ENCODE data around the gene PSMD14.
A peak's percentile ranks its signal among the peaks of the same experiment; 100 is the strongest.
"Not testable (repeated sequence)": the region's sequence is repeated elsewhere in the genome, so short reads cannot be mapped to it uniquely, and the experiment has no call there.

The PSMD14 gene

DNA sequence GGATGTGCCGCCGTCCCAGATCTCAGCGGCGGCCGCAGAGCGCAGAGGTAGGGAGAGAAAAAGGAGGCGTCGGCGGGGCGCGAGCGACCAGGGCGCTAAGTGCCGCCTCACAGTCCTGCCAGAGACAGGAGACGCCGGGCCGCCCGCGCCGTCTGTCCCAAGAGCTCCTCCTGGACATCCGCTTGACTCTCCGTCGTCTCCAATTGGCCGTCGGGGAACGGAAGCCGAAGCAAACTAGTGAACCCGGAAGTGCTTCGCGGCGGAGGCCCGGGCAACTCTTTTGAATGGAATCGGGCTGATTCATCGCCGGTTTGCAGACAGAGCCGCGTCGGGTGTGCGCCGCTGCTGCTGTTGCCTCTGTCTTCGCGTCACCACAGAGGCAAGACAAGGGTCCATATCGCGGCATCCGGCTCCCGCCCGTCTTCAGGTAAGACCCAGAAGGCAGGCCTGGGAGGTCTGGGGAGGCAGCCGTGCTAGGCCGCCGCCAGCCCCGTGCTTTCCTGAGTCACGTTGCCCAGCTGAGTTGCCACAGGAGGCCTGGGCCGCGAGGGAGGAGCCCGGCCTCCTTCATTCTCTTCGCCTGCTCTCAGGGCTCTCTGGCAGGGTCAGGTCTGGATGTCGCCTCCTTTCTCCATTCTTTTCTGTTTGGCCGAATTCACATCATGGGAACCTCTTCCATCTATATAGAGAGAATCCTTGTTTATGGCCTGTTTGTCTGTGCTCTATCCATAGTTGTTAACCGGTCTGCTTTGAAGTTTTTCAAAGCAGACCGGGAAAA is at the start of gene PSMD14:
Gene PSMD14, plus strand, starts transcription at position 248 of the 778 bp plus-strand sequence. CDS start 10,401 bp downstream, outside the sequence.
- peak; percentile 94 for DNase-seq (ENCODE audit: low read depth)

DNA sequence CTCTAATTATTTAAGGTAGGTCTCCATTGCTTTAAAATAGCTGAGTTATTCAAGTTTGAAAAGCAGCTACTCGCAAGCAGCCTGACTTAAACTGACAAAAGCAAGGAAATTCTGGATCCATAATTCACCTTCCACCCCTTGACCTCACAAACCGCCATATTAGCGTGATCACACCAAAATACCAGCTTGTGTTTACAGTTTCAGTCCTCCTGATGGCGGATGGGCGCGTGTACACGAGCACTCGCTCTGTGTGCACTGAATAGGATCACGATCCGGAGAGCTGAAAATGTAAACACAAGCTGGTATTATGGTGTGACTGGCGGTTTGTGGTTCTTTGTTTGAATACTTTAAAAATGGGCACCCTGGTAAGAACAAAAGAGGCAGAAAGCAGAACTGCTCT is 42.4 kb upstream of the PSMD14 start:
- no peak for DNase-seq (ENCODE audit: low read depth)

DNA sequence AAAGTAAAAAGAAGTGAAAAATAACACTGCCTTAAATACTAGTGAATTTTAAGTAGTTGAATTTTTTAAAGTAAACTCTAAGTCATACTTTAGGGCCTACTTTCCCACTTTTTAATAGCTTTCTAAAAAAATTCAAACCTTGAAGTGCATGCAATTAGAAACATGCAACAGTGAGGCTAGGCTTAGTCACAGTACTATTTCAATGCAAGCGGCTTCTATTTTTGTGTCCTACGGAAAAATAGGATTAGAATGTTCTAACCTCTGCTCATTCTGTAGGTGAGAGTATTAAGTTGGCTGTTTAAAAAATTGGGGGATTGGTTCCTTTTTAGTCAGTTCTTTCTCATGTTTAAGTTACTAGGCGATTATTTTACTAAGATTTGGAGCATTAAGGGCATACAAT is 39.1 kb upstream of the PSMD14 start:
- no peak for DNase-seq (ENCODE audit: low read depth)

DNA sequence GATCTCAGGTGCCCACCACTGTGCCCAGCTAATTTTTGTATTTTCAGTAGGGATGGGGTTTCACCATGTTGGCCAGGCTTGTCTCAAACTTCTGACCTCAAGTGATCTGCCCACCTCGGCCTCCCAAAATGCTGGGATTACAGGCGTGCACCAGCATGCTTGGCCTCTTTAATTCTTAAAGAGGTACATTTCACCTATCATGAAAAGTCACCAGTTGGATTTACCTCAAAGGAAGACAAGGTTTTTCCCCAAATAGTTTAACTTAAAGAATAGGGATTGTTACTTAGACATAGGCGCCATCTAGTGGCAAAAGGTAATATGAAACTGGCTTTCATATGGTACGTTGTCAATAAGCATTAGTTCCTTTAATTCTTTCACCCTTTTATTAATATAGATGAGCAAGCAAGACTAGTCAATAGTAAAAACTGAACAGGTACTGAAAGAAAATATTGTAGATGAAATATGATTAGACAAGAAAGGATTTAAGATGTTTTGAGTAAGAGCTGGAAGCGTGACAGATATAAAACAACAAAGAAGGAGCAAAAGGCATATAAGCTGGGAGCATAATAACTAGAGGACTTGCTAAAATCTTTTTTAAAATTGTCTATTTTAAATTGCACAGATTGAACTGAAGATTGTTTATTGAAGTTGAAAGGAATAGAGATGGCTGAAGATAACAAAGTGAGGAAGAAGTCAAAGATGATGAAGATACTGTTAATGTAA is 35.0 kb upstream of the PSMD14 start:
- peak; percentile 57 for DNase-seq (ENCODE audit: low read depth)

DNA sequence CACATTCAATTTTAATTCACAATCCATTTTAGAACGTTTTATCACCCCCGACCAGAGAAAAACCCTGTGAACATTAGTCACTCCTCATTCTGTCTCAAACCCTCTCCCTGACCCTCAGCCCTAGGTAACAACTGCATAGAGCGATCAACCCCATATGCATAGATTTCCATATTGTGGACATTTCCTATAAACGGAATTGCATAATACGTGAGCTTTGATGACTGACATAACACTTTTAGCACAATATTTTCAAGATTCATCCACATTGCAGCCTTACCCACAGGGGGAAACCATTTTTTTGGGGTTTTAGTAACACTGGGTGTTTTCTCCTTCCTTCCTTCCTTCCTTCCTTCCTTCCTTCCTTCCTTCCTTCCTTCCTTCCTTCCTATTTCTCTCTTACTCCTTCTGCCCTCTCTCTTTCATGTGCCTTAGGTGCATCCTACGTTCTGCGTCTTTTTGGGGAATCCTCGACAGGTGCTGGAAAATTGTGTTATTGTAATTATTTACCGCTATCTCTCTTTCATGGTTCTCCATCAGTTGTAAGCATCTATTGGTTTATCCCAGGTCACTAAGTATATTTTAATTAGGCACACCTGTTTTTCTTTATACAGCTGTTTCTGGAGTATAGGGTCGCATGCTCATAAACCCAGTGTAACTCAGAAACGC is 29.5 kb upstream of the PSMD14 start:
- not testable (repeated sequence) for DNase-seq (ENCODE audit: low read depth)

DNA sequence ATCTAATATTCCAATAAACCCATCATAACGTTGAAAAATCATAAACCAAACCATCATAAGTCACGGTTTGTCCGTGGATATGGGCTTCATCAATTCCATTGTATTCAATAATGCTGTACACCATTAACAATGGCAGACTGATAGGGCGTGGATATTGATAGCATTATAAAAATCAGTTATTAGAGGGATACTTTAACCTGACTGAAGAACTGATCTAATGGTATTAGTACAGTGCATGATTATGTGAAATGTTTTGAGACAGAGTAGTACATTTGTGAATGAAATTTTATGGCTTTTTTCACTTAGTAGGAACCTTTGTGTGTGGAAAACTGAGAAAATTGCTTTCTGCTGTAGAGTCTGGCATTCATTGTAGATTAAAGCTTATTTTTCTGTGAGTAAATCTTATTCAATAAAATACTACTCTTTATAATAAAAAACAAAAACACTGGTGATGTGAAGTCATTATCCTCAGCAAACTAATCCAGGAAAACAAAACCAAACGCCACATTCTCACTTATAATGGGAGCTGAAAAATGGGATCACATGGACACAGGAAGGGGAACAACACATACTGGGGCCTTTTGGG is 28.9 kb upstream of the PSMD14 start:
- DNase-seq (ENCODE audit: low read depth), result not testable (repeated sequence)

DNA sequence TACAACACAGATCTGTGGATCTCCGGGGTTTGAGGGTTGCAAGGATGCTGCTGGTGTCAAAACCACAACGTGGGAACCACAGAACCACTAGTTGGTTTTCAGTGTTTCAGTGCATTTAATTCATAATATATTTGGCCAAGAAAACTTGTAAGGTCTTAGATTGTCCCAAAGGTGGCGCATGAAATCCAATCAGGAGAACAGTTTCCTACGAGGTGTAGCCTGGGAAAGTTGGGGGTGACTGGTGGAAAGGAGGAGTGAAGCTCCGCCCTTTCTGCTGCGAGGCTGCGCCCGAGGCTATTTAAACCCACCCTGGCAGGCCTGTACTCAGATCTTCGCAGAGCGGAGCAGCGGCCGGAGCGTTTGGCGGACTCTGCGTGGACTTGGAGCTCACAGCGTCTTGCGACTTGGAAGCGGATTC is 27.3 kb upstream of the PSMD14 start:
- DNase-seq (ENCODE audit: low read depth), result peak; percentile 35

DNA sequence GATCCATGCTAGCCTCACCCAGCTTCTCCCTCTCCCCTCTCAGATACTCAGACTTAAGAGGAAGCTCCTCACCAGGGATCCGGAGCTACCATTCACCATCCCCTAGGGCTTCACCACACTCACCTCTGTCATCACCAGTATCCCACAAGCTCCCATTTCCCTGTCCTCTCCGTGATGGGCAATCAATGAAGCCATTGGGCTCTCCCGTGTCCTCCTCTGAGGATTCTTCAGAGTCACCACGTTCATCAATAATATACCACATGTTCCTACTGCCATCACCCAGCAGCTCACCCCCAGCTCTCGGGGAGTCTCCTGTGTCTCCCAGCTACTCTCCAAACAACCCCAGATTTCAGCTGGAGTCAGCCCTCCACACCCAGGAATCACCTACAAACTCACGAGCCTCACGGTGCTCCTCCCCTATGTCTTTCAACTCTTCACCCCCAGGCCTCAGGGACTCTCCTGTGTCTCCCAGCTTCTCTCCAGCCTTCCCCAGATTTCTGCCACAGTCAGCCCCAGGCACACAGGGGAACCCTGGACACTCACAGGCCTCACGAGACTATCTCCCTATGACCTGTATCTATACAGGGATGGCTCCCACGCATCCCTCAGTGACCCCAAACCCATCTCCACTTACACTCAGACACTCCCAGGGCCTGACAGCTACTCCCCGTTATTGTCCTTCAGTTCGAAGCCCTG is 26.5 kb upstream of the PSMD14 start:
- not testable (repeated sequence) for DNase-seq (ENCODE audit: low read depth)

DNA sequence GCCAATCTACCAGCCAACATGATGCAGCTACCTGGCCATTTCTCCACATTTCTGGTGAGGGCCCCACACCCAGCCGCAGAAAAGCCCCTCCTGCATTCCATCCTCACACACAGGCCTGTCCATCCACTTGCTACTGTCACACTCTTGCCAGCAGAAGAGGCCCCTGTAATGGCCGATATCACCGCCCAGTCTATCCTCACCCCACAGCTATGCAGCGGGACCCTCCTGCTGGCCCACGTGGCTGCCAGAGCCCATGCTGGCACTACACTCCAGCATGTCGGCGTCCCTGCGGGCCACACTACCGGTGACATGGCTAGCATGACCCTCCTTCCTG is 25.9 kb upstream of the PSMD14 start:
- DNase-seq (ENCODE audit: low read depth), result not testable (repeated sequence)

DNA sequence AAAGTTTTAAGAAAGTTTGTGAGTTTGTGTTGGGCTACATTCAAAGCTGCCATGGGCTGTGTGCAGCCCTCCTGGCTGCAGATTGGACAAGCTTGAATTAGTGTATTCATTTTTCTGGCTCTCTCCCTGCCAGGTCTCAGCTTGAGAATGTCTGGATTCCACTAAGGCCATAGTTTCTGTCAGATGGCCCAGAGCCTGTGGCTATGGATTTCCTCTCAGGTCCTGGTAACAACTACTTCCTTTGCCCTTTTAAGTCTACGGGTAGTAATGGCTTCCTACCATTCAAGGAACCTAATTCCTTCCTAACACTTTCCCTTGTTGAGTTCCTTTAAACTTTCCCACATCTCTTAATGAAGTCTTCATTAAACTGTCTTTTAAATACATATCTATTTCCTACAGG is 24.3 kb upstream of the PSMD14 start:
- DNase-seq (ENCODE audit: low read depth), result no peak

DNA sequence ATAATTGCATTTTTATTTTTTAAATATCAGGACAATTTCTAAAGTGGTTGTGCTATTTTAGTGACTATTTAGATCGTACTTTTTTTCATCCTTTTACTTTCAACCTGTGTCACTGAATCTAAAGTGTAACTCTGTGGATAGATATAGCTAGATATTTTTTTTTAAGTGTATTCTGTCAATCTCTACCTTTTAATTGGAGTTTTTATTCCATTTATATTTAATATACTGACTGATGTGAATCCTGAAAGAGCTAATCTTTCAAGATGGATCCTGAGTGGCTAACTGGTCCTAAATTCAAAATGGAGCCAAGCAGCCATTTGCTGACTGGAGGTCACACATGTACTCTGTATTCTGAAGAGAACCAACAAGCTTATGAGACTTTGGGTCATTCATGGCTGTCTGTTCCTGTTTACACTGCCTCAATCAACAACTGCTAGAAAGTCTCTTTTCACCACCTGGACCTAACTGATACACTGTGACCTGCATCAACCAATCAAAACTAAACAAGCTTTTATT is 4.6 kb upstream of the PSMD14 start:
- DNase-seq (ENCODE audit: low read depth), result no peak

DNA sequence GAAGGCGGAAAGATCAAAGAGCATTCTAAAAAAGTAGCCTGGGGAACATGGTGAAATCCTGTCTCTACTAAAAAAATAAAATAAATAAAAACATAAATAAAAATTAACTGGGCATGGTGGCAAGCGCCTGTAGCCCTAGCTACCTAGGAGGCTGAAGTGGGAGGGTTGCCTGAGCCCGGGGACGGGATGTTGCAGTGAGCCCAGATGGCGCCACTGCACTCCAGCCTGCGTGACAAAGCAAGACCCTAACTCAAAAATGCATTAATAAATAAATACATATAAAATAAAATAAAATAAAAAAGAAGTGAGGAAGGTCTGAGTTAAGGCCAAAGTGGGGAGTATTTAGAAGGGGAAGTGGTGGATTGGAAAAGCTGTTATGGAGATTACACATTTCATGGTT is 1.3 kb upstream of the PSMD14 start:
- no peak for DNase-seq (ENCODE audit: low read depth)

DNA sequence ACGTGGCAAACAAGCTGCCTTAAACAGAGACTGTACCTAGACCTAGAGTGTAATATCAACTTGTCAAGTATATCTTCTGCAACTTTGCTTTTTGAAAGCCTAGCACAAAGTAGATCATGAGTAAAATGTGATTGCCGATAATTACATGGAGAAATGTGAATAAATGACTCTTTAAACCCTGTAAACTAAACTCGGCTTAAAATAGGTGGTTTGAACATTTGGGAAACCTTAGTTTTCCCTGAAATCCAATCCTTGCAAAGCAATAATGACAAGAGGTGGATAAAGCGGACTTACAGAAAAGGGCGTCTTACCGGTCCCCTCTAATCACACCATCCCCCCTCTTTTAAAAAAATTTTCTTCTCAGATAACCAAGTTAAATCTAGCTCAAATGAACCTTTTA is 549 bp upstream of the PSMD14 start:
- DNase-seq (ENCODE audit: low read depth), result no peak

DNA sequence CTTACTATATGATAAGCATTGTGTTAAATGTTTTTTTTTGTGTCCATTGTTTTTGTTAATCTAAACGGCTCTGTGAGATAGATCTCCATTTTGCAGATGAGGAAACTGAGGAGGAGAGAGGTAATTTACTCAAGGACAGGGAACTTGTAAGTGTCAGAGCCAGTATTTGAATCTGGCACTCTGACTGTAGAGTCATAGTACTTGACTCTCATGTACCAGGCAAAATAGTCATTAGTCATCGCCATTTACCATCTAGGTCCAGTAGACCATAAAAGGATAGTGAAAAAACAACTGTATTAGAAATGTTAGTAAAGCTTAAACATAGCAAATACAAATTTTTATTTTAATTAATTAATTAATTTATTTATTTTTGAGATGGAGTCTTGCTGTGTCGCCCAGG is 4.8 kb downstream of the PSMD14 start:
- DNase-seq (ENCODE audit: low read depth), result peak; percentile 38

DNA sequence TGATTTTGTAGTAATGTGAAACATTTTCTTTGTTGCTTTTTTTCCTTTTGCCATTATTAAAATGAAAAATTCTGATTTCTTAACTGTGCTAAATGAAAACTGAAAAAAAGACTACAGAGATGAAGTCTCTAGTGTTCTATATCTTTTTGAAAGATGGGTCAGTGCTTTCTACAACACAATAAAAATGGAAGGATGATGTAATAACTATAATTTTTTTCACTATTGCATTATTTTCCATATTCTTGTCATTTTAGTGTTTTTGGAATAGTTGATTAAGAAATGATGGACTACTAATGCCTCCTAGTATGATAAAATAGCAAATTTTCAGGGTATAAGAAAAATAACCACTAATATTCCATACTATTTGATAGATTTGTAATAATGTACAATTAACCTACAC is 7.2 kb downstream of the PSMD14 start:
- DNase-seq (ENCODE audit: low read depth), result no peak

DNA sequence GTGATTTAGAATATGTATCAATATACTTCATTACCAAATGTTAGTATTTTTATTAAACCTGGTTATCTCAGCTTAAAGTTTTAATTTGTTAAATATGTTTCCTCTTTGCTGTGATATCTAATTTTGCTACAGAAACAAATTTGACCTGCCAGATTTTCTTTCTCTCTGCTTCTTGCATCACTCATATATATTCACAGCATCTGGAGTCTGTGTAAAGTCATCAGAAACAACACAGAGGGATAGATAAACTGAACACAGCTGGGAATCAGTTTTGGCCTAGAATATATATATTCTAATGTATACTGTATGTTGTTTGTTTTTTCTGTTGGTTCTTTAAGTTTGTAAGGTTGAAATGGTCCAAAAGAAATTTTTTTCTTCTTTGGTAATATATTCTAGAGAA is 8.5 kb downstream of the PSMD14 start:
- DNase-seq (ENCODE audit: low read depth), result no peak

DNA sequence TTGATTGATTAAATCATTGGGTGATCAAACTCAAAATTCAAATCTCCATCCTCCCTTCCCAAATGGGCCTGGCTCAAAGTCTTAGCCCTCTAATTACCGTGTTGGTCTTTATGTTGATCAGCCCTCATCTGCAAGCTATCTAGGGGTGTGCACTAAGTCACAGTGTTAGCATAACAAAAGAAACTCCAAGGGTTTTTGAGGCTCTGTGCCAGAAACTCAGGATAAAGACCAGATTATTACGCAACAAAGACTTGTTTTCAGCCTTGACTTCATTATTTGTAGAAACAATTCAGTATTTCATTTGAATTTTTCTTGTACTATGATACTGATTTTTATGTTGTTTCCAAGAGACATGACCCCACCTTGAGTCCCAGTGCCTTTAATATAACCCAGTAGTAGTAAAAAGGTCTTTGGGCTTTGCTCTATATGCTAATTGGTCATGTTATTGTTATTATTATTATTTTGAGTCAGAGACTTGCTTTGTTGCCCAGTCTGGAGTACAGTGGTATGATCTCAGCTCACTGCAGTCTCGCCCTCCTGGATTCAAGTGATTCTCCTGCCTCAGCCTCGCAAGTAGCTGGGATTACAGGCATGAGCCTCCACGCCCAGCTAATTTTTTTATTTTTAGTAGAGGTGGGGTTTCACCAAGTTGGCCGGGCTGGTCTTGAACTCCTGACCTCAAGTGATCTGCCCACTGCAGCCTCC is 13.9 kb downstream of the PSMD14 start:
- peak; percentile 39 for DNase-seq (ENCODE audit: low read depth)

DNA sequence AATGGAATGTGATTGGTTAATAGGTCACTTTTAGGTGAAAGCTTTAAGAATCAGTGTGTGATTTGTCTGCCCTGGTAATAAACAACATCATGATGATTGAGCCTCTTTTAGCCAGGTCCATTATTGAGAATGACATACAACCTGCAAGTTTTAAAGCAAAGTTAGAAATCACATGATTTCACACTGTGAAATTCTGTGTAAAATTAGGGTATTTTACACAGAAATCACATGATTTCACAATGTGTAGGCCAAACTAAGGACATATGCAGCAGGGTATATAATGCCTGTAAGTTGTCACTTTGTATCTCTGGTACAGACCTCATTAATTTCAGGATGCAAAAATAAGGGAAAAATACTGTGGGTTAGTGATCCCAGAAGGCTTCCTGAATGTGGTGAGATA is 16.7 kb downstream of the PSMD14 start:
- DNase-seq (ENCODE audit: low read depth), result no peak

DNA sequence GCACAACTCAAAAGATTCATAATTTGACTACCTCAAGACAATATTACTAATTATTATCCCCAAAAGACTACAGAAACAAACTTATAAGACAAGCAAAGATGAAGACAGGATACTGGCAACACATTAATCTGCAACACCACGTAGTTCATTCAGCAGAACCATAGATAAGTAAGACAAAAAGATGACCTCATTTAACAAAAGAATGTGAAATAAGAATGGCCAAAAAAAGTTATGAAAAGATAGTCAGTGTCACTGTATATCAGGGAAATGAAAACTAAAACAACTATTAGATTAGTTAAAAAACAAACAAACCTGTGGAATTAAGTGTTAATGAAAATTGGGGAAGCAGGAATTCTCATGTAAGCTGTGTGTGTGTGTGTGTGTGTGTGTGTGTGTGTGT is 19.4 kb downstream of the PSMD14 start:
- no peak for DNase-seq (ENCODE audit: low read depth)

DNA sequence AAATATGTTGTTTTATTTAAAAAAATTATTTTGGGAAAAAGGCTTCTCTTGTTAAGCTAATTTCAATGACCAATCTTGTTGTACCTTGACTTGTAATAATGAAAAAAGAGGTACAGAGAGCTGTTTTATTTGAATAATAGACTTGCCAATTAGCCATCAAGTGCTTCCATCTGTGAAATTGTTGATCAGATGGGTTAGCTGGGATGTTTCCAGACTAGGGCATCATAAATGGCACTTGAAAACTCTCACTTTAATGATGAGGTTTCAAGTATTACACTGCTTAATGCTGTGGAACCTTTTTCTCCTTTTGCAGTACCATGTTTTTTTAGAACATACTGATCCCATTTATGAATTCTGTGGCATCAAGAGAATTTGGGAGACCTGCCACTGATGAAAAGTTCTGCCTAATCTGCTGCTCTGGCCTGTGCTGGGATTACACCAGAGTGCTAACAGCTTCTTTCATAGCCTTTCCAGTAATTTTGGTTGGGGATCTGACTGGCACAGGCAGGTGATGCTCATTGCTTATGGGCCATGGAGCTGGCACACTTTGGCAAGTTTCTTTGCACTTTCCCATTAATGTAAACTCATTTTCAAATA is 24.2 kb downstream of the PSMD14 start:
- no peak for DNase-seq (ENCODE audit: low read depth)

DNA sequence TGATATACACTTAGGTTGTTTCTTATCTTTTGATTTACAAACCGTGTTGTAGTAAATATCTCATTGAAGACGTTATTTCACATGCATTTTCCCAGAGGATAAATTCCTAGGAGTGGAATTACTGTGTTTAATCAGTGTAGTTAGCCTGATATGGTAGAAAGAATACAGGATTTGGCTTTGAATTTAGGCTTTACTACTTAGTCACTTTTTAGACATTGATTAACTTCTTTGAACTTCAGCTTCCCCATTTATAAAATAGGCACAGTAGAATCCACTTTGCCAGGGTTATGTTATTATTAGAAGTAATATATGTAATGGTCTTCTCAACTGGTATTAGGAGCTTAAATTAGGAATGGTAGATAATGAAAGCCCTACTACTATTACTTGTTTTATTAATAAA is 27.4 kb downstream of the PSMD14 start:
- no peak for DNase-seq (ENCODE audit: low read depth)
